SK-N-SH (cell line): ENCODE results near the gene CFAP52. TPM values are rescaled to one million over a fixed set of nuclear protein-coding genes. Genes with fewer than 3 reads are reported as not detected.

Experiments
- CTCF ChIA-PET: fragments of 300-600, 350-600 bp; formaldehyde crosslinking; extraction: SDS; loops from one replicate; lab custom pipeline; 2021; lab: Yijun Ruan, JAX
- POLR2A ChIA-PET: fragments of 350-600 bp; sonication (Branson Sonifier 250); formaldehyde crosslinking; extraction: SDS; loops from one replicate; lab custom pipeline; 2020; ENCODE audit warnings: antibody characterized with exemption, inconsistent platforms; lab: Yijun Ruan, JAX
- DNase-seq: peaks from one replicate; pipeline ENCODE4 v3.0.0; 2012
- H2AFZ ChIP-seq: fragments of 200-600 bp; sonication (generic); 2 replicates; pipeline ENCODE4 v1.8.1; 2016; ENCODE audit warnings: antibody characterized with exemption, mild to moderate bottlenecking, low read depth
- H3F3A ChIP-seq: fragments of 200-600 bp; sonication (generic); replicated peaks from 2 replicates; pipeline ENCODE3; 2016; ENCODE audit warnings: antibody characterized with exemption, mild to moderate bottlenecking; ENCODE audit not compliant: insufficient read depth
- H3K27ac ChIP-seq, 2 experiments: fragments of 200-500 bp in 1 of 2; fragments of 200-600 bp in 1 of 2; sonication (Bioruptor generic) in 1 of 2; sonication (generic), shearing (Covaris generic) in 1 of 2; 2 replicates each; pipeline versions ENCODE4 v1.5.1 to v1.6.1; 2014 to 2016; ENCODE audit warnings: low read depth in 2 of 2, inconsistent platforms in 1 of 2, low read length in 1 of 2, mild to moderate bottlenecking in 1 of 2, mixed read lengths in 1 of 2
- H3K27me3 ChIP-seq: fragments of 200-600 bp; sonication (generic), shearing (Covaris generic); 2 replicates; pipeline ENCODE4 v1.6.1; 2016; ENCODE audit warnings: mixed run types; ENCODE audit not compliant: insufficient read depth
- H3K36me3 ChIP-seq, 2 experiments: fragments of 200-500 bp in 1 of 2; fragments of 200-600 bp in 1 of 2; sonication (Bioruptor generic) in 1 of 2; sonication (generic) in 1 of 2; replicated peaks in 1 of 2; 2 replicates each; pipeline versions ENCODE3 to v1.5.1; 2014 to 2016; ENCODE audit warnings: low read length in 1 of 2, mild to moderate bottlenecking in 1 of 2; ENCODE audit not compliant: insufficient read depth in 2 of 2, control insufficient read depth in 1 of 2
- H3K4me1 ChIP-seq, 2 experiments: fragments of 200-500 bp in 1 of 2; fragments of 200-600 bp in 1 of 2; sonication (Bioruptor generic) in 1 of 2; sonication (generic), shearing (Covaris generic) in 1 of 2; 2 replicates each; pipeline versions ENCODE4 v1.5.1 to v1.6.1; 2014 to 2016; ENCODE audit warnings: low read depth in 1 of 2, low read length in 1 of 2, mixed run types in 1 of 2; ENCODE audit not compliant: insufficient read depth in 2 of 2, control insufficient read depth in 1 of 2
- H3K4me2 ChIP-seq: fragments of 200-600 bp; sonication (generic), shearing (Covaris generic); 2 replicates; pipeline ENCODE4 v1.6.1; 2017; ENCODE audit warnings: mixed run types
- H3K4me3 ChIP-seq, 2 experiments: fragments of 200-500 bp in 1 of 2; fragments of 200-600 bp in 1 of 2; sonication (Bioruptor generic) in 1 of 2; sonication (generic), shearing (Covaris generic) in 1 of 2; 2 replicates each; pipeline versions ENCODE4 v1.5.1 to v1.8.1; 2014 to 2016; ENCODE audit warnings: low read depth in 2 of 2, inconsistent platforms in 1 of 2, low read length in 1 of 2, mild to moderate bottlenecking in 1 of 2, mixed read lengths in 1 of 2, moderate library complexity in 1 of 2
- H3K79me2 ChIP-seq: fragments of 200-600 bp; sonication (generic); 2 replicates; pipeline ENCODE4 v1.8.1; 2017; ENCODE audit warnings: mild to moderate bottlenecking; ENCODE audit not compliant: insufficient read depth
- H3K9ac ChIP-seq: fragments of 200-600 bp; sonication (generic); 2 replicates; pipeline ENCODE4 v1.6.1; 2017; ENCODE audit warnings: mixed run types
- H3K9me2 ChIP-seq: fragments of 200-600 bp; sonication (generic); 2 replicates; pipeline ENCODE4 v1.6.1; 2017; ENCODE audit warnings: mixed run types
- H3K9me3 ChIP-seq: fragments of 200-600 bp; sonication (generic); 2 replicates; pipeline ENCODE4 v1.6.1; 2017; ENCODE audit warnings: mixed run types, mild to moderate bottlenecking, moderate library complexity
- H4K20me1 ChIP-seq: fragments of 200-600 bp; sonication (generic); 2 replicates; pipeline ENCODE4 v1.6.1; 2017; ENCODE audit warnings: mild to moderate bottlenecking, mixed run types; ENCODE audit not compliant: insufficient read depth
- CHD2 ChIP-seq: fragments of 150-350 bp; IDR thresholded peaks from 2 replicates; pipeline ENCODE4 v1.6.1; 2018; ENCODE audit warnings: low read length; ENCODE audit not compliant: partially characterized antibody
- EP300 ChIP-seq, 2 experiments: IDR thresholded peaks; 2 replicates each; pipeline versions ENCODE4 v1.4.0 to v1.6.1; 2012; ENCODE audit warnings: borderline replicate concordance in 1 of 2, low read depth in 1 of 2, low read length in 1 of 2
- EZH2phosphoT487 ChIP-seq: fragments of 200-600 bp; sonication (generic); IDR thresholded peaks from 2 replicates; pipeline ENCODE4 v1.6.1; 2017; ENCODE audit warnings: low read depth, mixed run types, mild to moderate bottlenecking, antibody characterized with exemption, moderate library complexity, borderline replicate concordance
- FOSL2 ChIP-seq: IDR thresholded peaks from 2 replicates; pipeline ENCODE4 v1.4.0; 2012; ENCODE audit warnings: low read depth, mild to moderate bottlenecking, moderate library complexity, borderline replicate concordance
- FOXJ3 ChIP-seq: sonication (generic); formaldehyde crosslinking; IDR thresholded peaks from 2 replicates; pipeline ENCODE4 v1.5.1; 2020; ENCODE audit warnings: mild to moderate bottlenecking, missing genetic modification reagents
- GATA2 ChIP-seq: sonication (generic); formaldehyde crosslinking; IDR thresholded peaks from 2 replicates; pipeline ENCODE4 v1.5.0; 2020; ENCODE audit warnings: mild to moderate bottlenecking, missing genetic modification reagents
- JUND ChIP-seq: IDR thresholded peaks from 2 replicates; pipeline ENCODE4 v1.4.0; 2012
- NRF1 ChIP-seq: IDR thresholded peaks from 2 replicates; pipeline ENCODE4 v1.6.1; 2012; ENCODE audit warnings: low read depth, mild to moderate bottlenecking, low read length
- POLR2AphosphoS5 ChIP-seq: IDR thresholded peaks from 2 replicates; pipeline ENCODE4 v1.6.1; 2012; ENCODE audit warnings: low read depth, low read length
- RAD21 ChIP-seq: IDR thresholded peaks from 2 replicates; pipeline ENCODE4 v1.6.1; 2012; ENCODE audit warnings: mild to moderate bottlenecking, low read length
- RCOR1 ChIP-seq: fragments of 150-350 bp; IDR thresholded peaks from 2 replicates; pipeline ENCODE4 v1.6.1; 2017; ENCODE audit warnings: antibody characterized with exemption, low read length
- RFX5 ChIP-seq: IDR thresholded peaks from 2 replicates; pipeline ENCODE4 v1.6.1; 2012; ENCODE audit warnings: mild to moderate bottlenecking, improper control_type of control experiment, low read length
- RXRA ChIP-seq: IDR thresholded peaks from 2 replicates; pipeline ENCODE4 v1.4.0; 2012; ENCODE audit warnings: low read depth, mild to moderate bottlenecking, borderline replicate concordance
- SIN3A ChIP-seq: IDR thresholded peaks from 2 replicates; pipeline ENCODE4 v1.6.1; 2012; ENCODE audit warnings: low read depth, mild to moderate bottlenecking, low read length, moderate library complexity, borderline replicate concordance
- SMC3 ChIP-seq: IDR thresholded peaks from 2 replicates; pipeline ENCODE4 v1.6.1; 2012; ENCODE audit warnings: low read depth, low read length, improper control_type of control experiment
- TAF1 ChIP-seq: IDR thresholded peaks from 2 replicates; pipeline ENCODE4 v1.6.1; 2012; ENCODE audit warnings: low read depth, mild to moderate bottlenecking, low read length, moderate library complexity, borderline replicate concordance
- TCF12 ChIP-seq: IDR thresholded peaks from 2 replicates; pipeline ENCODE4 v1.4.0; 2012
- TEAD4 ChIP-seq: IDR thresholded peaks from 2 replicates; pipeline ENCODE4 v1.4.0; 2012; ENCODE audit warnings: mild to moderate bottlenecking, borderline replicate concordance; ENCODE audit not compliant: insufficient read depth
- YY1 ChIP-seq: IDR thresholded peaks from 2 replicates; pipeline ENCODE4 v1.4.0; 2012; ENCODE audit warnings: low read depth, mild to moderate bottlenecking
- WGBS: methylation state at CpG from one replicate; pipeline ENCODE4 v1.1.6; 2017; ENCODE audit warnings: low lambda C conversion rate; 5-methylcytosine and 5-hydroxymethylcytosine counted together
- polyA plus RNA-seq, 3 experiments: library from polyadenylated mRNA; depleted of rRNA; stranded (reverse); fragments of >200 nt; gene quantifications; 2 replicates each; pipeline ENCODE4 v1.2.3, GENCODE V29; 2012
- TF ChIP-seq, protein P1 (sequence below): IDR thresholded peaks from 2 replicates; pipeline ENCODE4 v1.6.1; 2012; ENCODE audit warnings: mild to moderate bottlenecking, low read depth, low read length, moderate library complexity
- TF ChIP-seq, protein P2 (sequence below): IDR thresholded peaks from 2 replicates; pipeline ENCODE4; 2012
- TF ChIP-seq, protein P3 (sequence below): fragments of 150-350 bp; IDR thresholded peaks from 2 replicates; pipeline ENCODE4 v1.6.1; 2017; ENCODE audit warnings: antibody characterized with exemption, low read length, low read depth, borderline replicate concordance
- TF ChIP-seq, protein P4 (sequence below): fragments of 200-600 bp; sonication (generic); IDR thresholded peaks from 2 replicates; pipeline ENCODE4 v1.6.1; 2017; ENCODE audit warnings: antibody characterized with exemption, mild to moderate bottlenecking, moderate library complexity
- TF ChIP-seq, protein P5 (sequence below): fragments of 150-350 bp; IDR thresholded peaks from 2 replicates; pipeline ENCODE4 v1.6.1; 2016; ENCODE audit warnings: mild to moderate bottlenecking, low read depth, low read length

Gene CFAP52
- polyA plus RNA-seq, 1 of the 3 experiments (the other 2 are of a cell fraction): 0.26 TPM

DNA sequence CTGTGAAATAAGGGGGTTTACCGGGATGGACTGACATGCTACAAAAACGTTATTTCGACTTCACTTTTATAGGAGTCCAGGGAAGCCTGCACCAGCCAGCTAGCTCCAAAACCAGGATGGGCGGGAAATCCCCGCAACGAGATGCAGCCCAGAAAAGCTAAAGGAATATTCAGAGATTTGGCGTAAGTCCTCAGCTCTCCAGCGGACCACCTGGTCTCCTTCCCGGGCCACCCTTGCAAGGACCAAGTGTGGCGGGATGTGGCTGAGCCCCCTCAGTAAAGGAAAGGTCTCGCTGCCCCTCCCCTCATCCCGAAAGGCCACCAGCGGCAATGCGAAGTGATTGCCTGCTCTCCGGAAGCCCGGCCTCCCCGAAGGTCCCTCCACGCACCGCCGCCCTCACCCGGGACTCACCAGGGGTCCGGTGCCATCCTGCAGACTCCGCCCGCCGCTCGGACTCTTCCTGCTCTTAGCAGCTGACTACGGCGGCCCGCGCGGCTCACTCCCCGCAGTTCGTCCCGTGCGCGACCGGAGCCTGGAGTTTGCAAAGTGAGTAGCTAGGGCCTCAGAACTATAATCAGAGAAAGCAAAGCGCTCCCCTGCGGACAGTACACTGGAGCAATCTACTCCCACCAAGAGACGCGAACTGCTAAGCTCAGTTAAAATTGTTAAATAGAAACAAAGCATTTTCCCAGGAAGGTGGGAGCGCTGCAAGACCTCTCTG is 901 bp upstream of the CFAP52 start, which contains the start of gene STX8:
Gene STX8 (minus strand): TSS at position 440 of the 721 bp plus-strand sequence. CDS start 12 bp downstream, at position 428.
- no peaks in the 10 kb centered on the region for H4K20me1 ChIP-seq
- no peaks in the 10 kb centered on the region for H3K9me3 ChIP-seq
- H2AFZ ChIP-seq: peak within 1 kb of the TSS; percentile 99
- H3K9me2 ChIP-seq: no peaks in the 10 kb centered on the region
- peaks cover 13% of the 10 kb centered on the region for H3K79me2 ChIP-seq
- CTCF ChIA-PET: interaction anchor here (0.6 to 2.0 kb wide), 4 partner anchors 11 to 153 kb away, joined by 3 to 10 read pairs (median 4); no protein-coding TSS in a partner anchor
- peak within 1 kb of the TSS; percentile 77 for H3K4me2 ChIP-seq
- H3K27ac ChIP-seq: peak within 1 kb of the TSS; percentile 38 to 61; a peak in 3 of 4 replicates
- H3K9ac ChIP-seq: peak within 1 kb of the TSS; percentile 75
- H3F3A ChIP-seq: peaks cover 15% of the 10 kb centered on the region
- H3K36me3 ChIP-seq: no peaks in the 10 kb centered on the region
- peak within 1 kb of the TSS; percentile 89 to 94 for H3K4me3 ChIP-seq
- H3K4me1 ChIP-seq: peaks cover 0 to 10% of the 10 kb centered on the region in 2 experiments; a peak in 2 of 4 replicates
- WGBS: 1% methylated on average over 34 of the region's 42 CpGs
- POLR2A ChIA-PET: interaction anchor here (1.0 kb wide), 1 partner anchor 20 kb away, joined by 3 read pairs; no protein-coding TSS in a partner anchor
- peak; percentile 86 for DNase-seq
- no peaks in the 10 kb centered on the region for H3K27me3 ChIP-seq
- TF ChIP-seq RAD21: no peak
- no peak for TF ChIP-seq RFX5
- TF ChIP-seq, protein P1, sequence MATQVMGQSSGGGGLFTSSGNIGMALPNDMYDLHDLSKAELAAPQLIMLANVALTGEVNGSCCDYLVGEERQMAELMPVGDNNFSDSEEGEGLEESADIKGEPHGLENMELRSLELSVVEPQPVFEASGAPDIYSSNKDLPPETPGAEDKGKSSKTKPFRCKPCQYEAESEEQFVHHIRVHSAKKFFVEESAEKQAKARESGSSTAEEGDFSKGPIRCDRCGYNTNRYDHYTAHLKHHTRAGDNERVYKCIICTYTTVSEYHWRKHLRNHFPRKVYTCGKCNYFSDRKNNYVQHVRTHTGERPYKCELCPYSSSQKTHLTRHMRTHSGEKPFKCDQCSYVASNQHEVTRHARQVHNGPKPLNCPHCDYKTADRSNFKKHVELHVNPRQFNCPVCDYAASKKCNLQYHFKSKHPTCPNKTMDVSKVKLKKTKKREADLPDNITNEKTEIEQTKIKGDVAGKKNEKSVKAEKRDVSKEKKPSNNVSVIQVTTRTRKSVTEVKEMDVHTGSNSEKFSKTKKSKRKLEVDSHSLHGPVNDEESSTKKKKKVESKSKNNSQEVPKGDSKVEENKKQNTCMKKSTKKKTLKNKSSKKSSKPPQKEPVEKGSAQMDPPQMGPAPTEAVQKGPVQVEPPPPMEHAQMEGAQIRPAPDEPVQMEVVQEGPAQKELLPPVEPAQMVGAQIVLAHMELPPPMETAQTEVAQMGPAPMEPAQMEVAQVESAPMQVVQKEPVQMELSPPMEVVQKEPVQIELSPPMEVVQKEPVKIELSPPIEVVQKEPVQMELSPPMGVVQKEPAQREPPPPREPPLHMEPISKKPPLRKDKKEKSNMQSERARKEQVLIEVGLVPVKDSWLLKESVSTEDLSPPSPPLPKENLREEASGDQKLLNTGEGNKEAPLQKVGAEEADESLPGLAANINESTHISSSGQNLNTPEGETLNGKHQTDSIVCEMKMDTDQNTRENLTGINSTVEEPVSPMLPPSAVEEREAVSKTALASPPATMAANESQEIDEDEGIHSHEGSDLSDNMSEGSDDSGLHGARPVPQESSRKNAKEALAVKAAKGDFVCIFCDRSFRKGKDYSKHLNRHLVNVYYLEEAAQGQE: 0 out of 2 replicates have a peak, but pooled peaks have one; percentile 22
- no peak for TF ChIP-seq GATA2 (CRISPR knock-in tag)
- no peak; a peak in 1 of 4 replicates for TF ChIP-seq EP300 (IDR thresholded peaks at IDR 0.05; ENCODE audit: borderline replicate concordance in 1 of 2, low read depth in 1 of 2, low read length in 1 of 2)
- TF ChIP-seq, protein P2, sequence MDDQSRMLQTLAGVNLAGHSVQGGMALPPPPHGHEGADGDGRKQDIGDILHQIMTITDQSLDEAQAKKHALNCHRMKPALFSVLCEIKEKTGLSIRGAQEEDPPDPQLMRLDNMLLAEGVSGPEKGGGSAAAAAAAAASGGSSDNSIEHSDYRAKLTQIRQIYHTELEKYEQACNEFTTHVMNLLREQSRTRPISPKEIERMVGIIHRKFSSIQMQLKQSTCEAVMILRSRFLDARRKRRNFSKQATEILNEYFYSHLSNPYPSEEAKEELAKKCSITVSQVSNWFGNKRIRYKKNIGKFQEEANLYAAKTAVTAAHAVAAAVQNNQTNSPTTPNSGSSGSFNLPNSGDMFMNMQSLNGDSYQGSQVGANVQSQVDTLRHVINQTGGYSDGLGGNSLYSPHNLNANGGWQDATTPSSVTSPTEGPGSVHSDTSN: peak; percentile 76
- TF ChIP-seq, protein P3, sequence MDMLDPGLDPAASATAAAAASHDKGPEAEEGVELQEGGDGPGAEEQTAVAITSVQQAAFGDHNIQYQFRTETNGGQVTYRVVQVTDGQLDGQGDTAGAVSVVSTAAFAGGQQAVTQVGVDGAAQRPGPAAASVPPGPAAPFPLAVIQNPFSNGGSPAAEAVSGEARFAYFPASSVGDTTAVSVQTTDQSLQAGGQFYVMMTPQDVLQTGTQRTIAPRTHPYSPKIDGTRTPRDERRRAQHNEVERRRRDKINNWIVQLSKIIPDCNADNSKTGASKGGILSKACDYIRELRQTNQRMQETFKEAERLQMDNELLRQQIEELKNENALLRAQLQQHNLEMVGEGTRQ: no peak
- TF ChIP-seq POLR2AphosphoS5: peak; percentile 58; the same call in 1 of the 2 replicates
- TF ChIP-seq, protein P4, sequence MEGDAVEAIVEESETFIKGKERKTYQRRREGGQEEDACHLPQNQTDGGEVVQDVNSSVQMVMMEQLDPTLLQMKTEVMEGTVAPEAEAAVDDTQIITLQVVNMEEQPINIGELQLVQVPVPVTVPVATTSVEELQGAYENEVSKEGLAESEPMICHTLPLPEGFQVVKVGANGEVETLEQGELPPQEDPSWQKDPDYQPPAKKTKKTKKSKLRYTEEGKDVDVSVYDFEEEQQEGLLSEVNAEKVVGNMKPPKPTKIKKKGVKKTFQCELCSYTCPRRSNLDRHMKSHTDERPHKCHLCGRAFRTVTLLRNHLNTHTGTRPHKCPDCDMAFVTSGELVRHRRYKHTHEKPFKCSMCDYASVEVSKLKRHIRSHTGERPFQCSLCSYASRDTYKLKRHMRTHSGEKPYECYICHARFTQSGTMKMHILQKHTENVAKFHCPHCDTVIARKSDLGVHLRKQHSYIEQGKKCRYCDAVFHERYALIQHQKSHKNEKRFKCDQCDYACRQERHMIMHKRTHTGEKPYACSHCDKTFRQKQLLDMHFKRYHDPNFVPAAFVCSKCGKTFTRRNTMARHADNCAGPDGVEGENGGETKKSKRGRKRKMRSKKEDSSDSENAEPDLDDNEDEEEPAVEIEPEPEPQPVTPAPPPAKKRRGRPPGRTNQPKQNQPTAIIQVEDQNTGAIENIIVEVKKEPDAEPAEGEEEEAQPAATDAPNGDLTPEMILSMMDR: no peak
- no peak for TF ChIP-seq JUND
- TF ChIP-seq, protein P5, sequence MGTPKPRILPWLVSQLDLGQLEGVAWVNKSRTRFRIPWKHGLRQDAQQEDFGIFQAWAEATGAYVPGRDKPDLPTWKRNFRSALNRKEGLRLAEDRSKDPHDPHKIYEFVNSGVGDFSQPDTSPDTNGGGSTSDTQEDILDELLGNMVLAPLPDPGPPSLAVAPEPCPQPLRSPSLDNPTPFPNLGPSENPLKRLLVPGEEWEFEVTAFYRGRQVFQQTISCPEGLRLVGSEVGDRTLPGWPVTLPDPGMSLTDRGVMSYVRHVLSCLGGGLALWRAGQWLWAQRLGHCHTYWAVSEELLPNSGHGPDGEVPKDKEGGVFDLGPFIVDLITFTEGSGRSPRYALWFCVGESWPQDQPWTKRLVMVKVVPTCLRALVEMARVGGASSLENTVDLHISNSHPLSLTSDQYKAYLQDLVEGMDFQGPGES: no peak
- TF ChIP-seq CHD2: peak; percentile 60
- no peak for TF ChIP-seq SMC3
- no peak for TF ChIP-seq TEAD4
- no peak for TF ChIP-seq FOXJ3 (CRISPR knock-in tag)
- TF ChIP-seq EZH2phosphoT487: no peak
- no peak for TF ChIP-seq NRF1
- peak; percentile 22; the same call in 1 of the 2 replicates for TF ChIP-seq TCF12
- no peak for TF ChIP-seq RXRA
- TF ChIP-seq FOSL2: no peak
- no peak for TF ChIP-seq YY1
- TF ChIP-seq RCOR1: peak; percentile 61; the same call in 1 of the 2 replicates
- peak; percentile 56; the same call in 1 of the 2 replicates for TF ChIP-seq TAF1
- peak; percentile 94 for TF ChIP-seq SIN3A
